Left lung (tissue), 10 donors: Measurements from ENCODE around the gene ADM2. TPM values are rescaled to one million over a fixed set of nuclear protein-coding genes. Genes with fewer than 3 reads are reported as not detected.
A peak's percentile ranks its signal among the peaks of the same experiment; 100 is the strongest.

Experiments
- ATAC-seq: fragments of 200-7000 bp; cut with Tn5 transposase; one replicate; pipeline ENCODE4 v1.9.1; 2020; ENCODE audit warnings: moderate library complexity
- DNase-seq, 4 donors: peaks; one replicate each; pipeline ENCODE4 v3.0.0-alpha.2; 2013 to 2020
- H3K27ac ChIP-seq, 2 donors: fragments of 200-600 bp; sonication (generic) in 1 of 2; one replicate each; pipeline versions ENCODE4 v1.5.0 to v1.8.0; 2020 to 2021
- H3K27me3 ChIP-seq, 2 donors: fragments of 200-600 bp; sonication (generic) in 1 of 2; one replicate each; pipeline versions ENCODE4 v1.5.0 to v1.8.0; 2020 to 2021
- H3K36me3 ChIP-seq, 2 donors: fragments of 200-600 bp; sonication (generic) in 1 of 2; one replicate each; pipeline versions ENCODE4 v1.5.0 to v1.8.0; 2020 to 2021
- H3K4me1 ChIP-seq, 2 donors: fragments of 200-600 bp; one replicate each; pipeline ENCODE4 v1.8.0; 2021
- H3K4me3 ChIP-seq, 2 donors: fragments of 200-600 bp; sonication (generic) in 1 of 2; one replicate each; pipeline versions ENCODE4 v1.5.0 to v1.8.0; 2020 to 2021; ENCODE audit warnings: mild to moderate bottlenecking in 1 of 2
- H3K9me3 ChIP-seq, 2 donors: fragments of 200-600 bp; sonication (generic) in 1 of 2; one replicate each; pipeline versions ENCODE4 v1.5.0 to v1.8.0; 2020 to 2021
- intact Hi-C, 2 donors: fragments of 100-400 bp; cut with DNase I; formaldehyde crosslinking; loops; one replicate each; pipeline versions ENCODE4 v1.11.2 to v1.14.2; 2022
- polyA plus RNA-seq, 6 donors: library from polyadenylated mRNA; unstranded; fragments of 120-200 nt; gene quantifications; one replicate each; pipeline ENCODE4 v1.2.1, GENCODE V29; 2013; ENCODE audit not compliant: insufficient read length in 6 of 6
- total RNA-seq, 2 donors: library from RNA; stranded (reverse); fragmentation: NEBNext Ultra II Directional; extraction: Animal tissue kit (Norgen Biotek cat#: 25700); gene quantifications; one replicate each; pipeline ENCODE4 v1.2.1, GENCODE V29; 2021
- TF ChIP-seq, protein P1 (sequence below), 2 donors: fragments of 200-600 bp; sonication (generic) in 1 of 2; IDR thresholded peaks; one replicate each; pipeline versions ENCODE4 v1.5.0 to v1.8.0; 2021; ENCODE audit warnings: antibody characterized with exemption in 2 of 2
- donor health status: DM: no; HTN: yes; CAD: no.
- donor health status: DM: no; HTN: no; CAD: no.

Gene ADM2
- total and polyA plus RNA-seq, 8 donors: 0.29 to 3.5 (median 0.65) TPM

- Histone ChIP-seq H3K27me3 (peaks cover 22 to 80% of the 10 kb centered on the region in 2 donors), H3K9me3 (no peaks in the 10 kb centered on the region), H3K4me1 (peaks cover 5 to 15% of the 10 kb centered on the region in 2 donors), H3K4me3 (peak overlapping the region; percentile 36 to 67), H3K27ac (no peak overlapping the region), H3K36me3 (no peaks in the 10 kb centered on the region)
- intact Hi-C loops: no loop called here
- ATAC-seq (no peak), DNase-seq (peak in 1 of 4 donors; percentile 81)
- TF ChIP-seq, protein P1, sequence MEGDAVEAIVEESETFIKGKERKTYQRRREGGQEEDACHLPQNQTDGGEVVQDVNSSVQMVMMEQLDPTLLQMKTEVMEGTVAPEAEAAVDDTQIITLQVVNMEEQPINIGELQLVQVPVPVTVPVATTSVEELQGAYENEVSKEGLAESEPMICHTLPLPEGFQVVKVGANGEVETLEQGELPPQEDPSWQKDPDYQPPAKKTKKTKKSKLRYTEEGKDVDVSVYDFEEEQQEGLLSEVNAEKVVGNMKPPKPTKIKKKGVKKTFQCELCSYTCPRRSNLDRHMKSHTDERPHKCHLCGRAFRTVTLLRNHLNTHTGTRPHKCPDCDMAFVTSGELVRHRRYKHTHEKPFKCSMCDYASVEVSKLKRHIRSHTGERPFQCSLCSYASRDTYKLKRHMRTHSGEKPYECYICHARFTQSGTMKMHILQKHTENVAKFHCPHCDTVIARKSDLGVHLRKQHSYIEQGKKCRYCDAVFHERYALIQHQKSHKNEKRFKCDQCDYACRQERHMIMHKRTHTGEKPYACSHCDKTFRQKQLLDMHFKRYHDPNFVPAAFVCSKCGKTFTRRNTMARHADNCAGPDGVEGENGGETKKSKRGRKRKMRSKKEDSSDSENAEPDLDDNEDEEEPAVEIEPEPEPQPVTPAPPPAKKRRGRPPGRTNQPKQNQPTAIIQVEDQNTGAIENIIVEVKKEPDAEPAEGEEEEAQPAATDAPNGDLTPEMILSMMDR (IDR thresholded peaks at IDR 0.05): no peak
Measured at GRCh38 chr22:50481045-50481439, 301 bp upstream of the ADM2 start.

GRCh38 chr22:50482107-50483074 is 1.0 kb downstream of the ADM2 start:
- H3K4me3 ChIP-seq: peak overlapping the region; percentile 36 to 67
- no peak overlapping the region for H3K27ac ChIP-seq
- ATAC-seq (no peak), DNase-seq (peak in 1 of 4 donors; percentile 80)
- intact Hi-C loops: no loop called here
- peaks cover 5 to 15% of the 10 kb centered on the region in 2 donors for H3K4me1 ChIP-seq
- H3K9me3 ChIP-seq: no peaks in the 10 kb centered on the region
- no peaks in the 10 kb centered on the region for H3K36me3 ChIP-seq
- TF ChIP-seq, protein P1 (IDR thresholded peaks at IDR 0.05): no peak
- H3K27me3 ChIP-seq: peaks cover 22 to 91% of the 10 kb centered on the region in 2 donors

DNA sequence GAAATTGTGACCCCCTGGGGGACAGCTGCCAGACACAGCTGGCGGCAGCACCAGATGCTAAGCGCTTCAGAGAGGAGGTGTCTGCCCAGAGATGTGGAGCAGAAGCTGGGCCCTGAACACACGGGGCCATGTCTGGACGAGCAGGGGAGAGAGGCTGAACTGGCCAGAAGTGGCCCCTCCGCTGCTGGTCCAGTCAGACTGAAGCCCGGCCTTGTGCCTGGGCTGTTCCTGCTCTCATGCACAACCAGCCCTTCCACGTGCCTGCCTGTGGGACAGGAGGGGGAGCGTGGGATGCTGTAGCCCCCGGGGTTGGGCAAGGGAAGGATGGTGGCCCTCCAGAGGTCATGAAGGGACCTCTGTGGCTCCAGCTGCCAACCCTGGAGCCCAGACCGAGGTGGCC is 1.8 kb downstream of the ADM2 start:
- intact Hi-C loops: no loop called here
- Histone ChIP-seq H3K4me1 (peaks cover 5 to 15% of the 10 kb centered on the region in 2 donors), H3K9me3 (no peaks in the 10 kb centered on the region), H3K36me3 (no peaks in the 10 kb centered on the region), H3K4me3 (no peak overlapping the region), H3K27me3 (peaks cover 22 to 93% of the 10 kb centered on the region in 2 donors), H3K27ac (no peak overlapping the region)
- ATAC-seq (no peak), DNase-seq (no peak)
- TF ChIP-seq, protein P1 (IDR thresholded peaks at IDR 0.05): no peak

DNA sequence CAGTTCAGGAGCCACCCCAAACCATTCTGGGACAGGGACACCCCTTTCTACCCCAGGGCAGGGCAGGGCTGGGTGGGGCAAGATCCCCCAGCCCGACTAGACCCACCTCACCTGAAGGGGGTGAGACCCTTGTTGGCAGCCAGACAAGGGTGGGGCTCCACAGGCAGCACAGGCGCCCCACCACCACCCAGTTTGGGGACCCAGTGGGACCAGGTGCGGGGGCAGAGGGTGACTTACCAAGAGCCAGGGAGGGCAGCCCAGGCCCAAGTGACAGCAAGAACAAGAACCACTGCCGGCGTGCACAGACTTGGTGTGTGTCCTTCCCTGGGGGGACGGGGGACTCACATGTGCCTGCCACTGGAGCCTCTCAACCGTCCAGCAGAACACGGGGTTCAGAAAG is 2.2 kb downstream of the ADM2 start:
- Histone ChIP-seq H3K4me3 (no peak overlapping the region), H3K27me3 (peaks cover 22 to 94% of the 10 kb centered on the region in 2 donors), H3K4me1 (peaks cover 5 to 15% of the 10 kb centered on the region in 2 donors), H3K27ac (no peak overlapping the region), H3K9me3 (no peaks in the 10 kb centered on the region), H3K36me3 (no peaks in the 10 kb centered on the region)
- no peak for ATAC-seq
- TF ChIP-seq, protein P1 (IDR thresholded peaks at IDR 0.05): no peak
- no peak for DNase-seq
- intact Hi-C loops: no loop called here
